ENCODE results near the gene CACNB2.

The CACNB2 gene

DNA sequence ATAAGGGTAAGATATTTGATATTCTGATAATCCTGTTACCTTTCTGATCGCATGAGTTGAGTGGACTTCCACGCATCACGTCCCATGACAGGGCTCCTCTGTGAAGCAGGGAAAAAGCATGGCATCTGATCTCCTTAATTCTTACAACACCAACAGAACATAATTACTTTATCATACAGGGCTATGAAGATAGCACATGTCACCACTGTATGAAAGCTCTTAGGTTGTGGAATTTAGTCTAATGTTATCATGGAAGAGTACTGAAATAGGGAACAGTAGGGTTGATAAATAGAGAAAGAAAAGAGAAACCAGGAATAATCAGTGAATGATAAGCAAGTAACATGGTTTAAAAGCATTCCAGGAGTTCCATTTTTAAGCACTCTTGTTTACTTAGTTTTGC is 212.0 kb downstream of the CACNB2 start:
- DNase-seq: no peak

DNA sequence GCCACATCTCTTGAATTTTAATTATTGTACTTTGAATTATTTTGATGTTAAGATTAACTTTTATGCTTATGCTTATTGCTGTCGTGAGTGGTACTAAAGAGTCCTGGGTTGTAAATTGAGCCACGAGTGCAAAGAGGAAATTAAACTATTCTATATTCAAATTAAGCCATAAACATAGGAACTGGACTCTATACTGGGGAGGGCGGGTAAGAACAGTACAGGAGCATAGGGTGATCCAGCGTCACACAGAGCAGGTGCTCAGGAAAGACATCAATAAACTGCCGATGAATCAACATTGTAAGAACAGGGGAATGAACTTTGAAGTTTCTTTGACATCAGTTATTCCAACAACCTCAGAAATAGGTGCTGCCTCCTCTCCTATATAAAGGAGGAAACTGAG is 219.6 kb downstream of the CACNB2 start:
- no peak for DNase-seq

DNA sequence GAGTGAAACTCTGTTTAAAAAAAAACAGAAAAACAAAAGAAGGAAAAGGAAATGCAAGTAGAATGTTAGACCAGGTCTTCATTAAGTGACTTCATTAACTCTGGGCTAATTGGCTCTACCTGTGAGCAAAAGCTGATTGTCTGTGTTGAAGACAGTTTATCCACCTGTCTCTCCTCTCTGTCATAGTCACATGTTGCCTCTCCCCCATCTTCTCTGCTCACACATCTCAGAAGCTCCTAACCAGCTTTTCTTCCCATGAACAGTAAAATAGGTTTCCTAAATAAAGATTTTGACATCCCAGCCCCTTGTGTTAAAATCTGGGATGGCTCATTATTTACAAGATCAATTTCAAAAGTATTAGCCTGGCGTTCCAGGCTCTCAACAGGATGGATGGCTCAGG is 222.7 kb downstream of the CACNB2 start:
- DNase-seq: no peak

DNA sequence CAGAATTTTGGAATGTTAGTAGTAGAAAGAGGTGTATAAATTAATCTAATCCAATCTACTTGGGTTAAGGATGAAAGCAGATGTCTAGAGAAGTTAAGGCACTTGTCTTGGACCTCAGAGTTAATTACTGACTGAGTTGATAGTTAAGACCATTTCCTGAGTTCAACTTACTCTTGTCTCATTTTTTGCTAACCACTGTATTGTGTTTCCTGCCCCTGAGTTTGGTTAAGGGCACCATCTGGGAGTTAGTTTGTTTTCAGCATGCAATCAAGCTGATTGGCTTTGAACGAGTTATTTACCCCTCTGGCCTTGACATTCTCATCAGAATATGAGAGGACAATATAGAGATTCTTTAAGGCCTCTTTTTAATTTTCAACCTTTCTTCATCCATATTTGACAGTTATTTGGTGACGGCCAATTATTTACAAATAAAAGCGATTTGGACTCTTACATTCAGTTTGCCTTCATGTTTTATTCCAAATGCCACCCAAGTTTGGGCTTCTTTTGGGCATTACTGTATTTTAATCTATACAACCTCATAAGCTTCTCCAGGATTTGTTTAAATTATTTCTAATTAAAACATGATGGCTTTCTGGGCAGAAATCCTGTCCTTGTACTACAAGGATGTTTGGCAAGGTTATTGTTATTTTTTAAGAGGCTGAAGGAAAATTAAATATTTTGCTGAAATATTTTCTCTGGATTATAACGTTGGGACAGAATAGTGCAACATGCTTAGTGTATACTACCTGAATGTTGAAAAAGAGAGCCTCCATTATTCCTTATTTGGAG is 225.0 kb downstream of the CACNB2 start:
- no peak for DNase-seq

DNA sequence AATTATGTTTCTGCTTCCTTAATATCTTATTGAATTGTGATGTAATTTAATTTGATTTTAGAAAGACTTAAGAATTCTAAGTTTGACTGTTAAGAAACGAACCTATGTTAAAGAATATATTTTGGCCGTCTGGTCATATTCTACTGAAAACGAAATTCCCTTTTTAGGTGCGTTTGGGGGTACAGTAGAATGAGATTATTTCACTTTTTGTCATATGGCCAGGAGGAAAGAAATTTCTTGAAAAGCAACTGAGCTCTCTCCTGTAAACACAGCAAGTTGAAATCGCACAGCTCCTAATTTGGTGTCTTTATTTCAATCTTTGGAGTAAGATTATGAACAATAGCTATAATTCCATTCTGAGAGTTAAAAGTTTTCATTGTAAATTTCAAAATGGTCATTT is 227.6 kb downstream of the CACNB2 start:
- no peak for DNase-seq

DNA sequence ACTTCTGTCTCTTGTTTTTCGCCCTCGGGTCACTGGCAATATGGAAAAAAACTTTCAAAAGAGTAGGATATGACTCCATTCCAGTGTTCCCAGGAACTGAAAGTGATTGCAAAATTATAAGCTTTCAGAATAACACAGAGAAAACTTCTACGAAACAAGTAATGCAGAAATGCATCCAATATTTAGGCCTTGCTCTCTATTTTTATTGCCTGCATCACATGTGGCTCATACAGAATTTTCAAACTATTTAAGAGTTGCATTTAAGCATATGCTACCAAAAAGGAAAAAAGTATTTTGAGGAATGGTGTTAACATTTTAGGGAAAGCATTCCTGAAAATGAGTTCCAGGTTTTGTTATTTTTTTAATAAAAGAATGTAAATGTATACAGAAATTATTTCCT is 228.0 kb downstream of the CACNB2 start:
- DNase-seq: no peak

DNA sequence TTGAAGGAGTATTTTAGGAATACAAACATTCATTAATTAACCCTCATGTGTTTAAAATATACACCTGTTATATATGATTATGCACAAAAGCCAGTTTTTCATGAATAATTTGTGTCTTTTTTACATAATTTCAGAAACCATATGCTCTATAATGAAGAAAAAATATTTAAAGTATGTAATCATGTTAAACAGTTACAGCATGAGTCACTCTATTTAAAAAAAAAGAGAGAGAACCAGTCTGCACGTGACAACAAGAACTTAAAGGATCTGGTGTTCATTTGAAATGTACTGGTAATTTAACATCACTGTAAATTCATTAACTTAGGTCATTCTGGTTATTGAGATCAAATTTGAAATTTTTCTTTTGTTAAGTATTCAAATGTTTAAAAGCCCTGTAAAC is 228.5 kb downstream of the CACNB2 start:
- no peak for DNase-seq

DNA sequence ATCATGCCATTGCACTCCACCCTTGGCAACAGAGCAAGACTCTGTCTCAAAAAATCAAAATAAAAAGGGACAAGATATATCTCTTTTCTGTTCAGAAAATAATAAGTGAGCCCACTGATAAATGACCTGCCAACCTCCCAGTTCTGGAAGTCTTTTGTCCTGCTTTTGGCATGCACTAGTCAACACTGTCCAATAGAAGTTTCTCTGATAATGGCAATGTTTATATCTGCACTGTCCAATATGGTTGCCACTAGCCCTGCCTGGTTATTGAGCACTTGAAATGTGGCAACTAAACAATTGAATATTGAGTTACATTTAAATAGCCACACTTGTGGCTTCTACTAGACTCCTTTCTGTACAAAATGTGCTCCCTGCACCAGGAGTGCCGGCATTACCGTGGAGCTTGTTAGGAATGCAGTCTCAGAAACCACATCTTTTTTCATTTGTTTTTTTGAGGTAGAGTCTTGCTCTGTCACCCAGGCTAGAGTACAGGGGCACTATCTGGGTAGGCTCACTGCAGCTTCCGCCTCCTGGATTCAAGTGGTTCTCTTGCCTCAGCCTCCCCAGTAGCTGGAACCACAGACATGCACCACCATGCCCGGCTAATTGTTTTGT is 229.7 kb downstream of the CACNB2 start:
- DNase-seq: no peak

DNA sequence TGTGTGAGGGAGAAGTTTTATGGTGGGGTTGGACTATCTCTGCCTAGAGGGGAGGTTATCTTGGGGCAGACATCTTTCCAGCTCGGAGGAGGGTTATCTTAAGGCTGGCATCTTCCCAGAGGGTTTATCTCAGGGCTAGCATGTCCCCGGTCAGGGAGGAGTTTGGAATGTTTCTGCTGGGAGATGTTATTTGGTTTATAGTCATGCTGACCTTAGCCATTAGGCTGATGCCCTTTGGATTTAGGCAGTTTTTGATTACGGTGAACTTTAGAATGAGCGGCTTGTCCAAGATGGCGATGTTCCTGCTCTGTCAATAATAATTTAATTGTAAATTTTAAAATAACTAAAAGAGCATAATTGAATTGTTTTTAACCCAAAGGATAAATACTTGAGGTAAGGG is 236.4 kb downstream of the CACNB2 start:
- DNase-seq: no peak

DNA sequence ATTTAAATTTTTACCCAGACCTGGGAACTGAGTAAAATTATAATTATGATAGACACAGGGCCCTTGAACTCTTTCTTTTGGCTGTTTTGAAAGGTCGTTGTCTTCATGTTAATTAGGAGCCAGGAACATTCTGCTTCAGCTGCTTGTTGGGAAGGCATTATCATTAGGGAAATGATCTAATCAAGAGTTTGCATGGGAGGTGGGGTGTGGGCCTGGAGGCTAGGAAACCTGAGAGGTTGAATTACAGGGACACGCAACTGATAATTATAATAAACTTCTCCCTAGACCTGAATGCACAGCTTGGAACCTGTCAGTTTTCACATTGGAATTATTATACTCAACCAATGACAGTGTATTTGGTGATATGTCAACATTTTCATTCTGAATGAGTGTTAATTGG is 237.7 kb downstream of the CACNB2 start:
- no peak for DNase-seq

DNA sequence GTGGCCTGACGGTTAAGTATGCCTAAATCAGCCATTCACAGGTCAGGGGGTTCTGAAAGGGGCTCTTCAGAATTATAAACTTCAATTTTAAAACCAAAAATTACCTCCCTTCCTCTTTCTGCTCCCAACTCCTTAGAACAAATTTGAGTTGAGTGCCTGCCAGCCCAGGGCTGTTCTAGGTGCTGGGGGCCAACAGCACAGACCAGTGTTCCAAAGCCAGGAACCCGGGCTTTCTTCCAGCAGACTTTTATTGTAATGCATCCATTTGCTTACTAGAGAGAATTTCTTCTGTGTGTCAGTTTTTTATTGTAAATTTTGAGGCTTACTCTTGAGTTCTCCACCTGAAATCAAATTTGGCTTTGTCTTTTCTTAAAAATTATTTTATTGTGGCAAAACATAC is 238.5 kb downstream of the CACNB2 start:
- peak in 1 of 2 experiments; percentile 18 for DNase-seq

DNA sequence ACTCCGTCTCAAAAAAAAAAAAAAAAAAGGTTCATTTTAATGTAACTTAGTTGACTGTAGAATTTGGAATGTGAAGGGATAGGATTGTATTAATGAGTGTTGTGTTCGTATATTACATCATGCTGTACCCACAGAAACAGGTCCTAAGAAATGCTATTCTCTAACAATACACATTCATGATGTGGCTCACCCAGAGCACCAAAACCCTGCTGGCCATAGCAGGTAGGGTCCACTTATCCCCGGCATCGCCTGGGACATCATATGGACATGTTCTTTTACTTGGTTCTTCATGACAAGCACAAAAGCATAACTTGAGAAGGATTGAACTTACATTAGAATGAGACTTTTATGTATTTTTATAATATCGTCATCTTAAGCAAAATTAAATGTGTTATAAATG is 241.5 kb downstream of the CACNB2 start:
- no peak for DNase-seq

DNA sequence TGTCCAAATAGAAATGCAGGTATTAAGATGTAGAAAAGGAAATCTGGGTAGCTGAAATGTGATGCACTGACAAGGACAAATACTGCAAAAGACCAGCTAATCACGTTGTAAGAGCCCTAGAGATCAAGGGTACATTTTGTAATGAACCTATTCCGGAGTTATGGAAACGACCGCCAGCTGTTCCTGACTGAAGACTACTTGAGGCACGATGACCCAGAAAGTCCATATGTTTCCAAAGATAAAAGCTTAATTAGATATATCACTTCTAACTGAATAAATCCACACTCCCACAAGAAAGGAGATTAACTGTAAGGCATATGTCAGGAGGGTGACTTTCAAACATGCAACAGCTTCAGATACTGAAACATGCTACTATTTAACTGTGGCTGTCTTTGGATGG is 257.7 kb downstream of the CACNB2 start:
- DNase-seq: no peak

DNA sequence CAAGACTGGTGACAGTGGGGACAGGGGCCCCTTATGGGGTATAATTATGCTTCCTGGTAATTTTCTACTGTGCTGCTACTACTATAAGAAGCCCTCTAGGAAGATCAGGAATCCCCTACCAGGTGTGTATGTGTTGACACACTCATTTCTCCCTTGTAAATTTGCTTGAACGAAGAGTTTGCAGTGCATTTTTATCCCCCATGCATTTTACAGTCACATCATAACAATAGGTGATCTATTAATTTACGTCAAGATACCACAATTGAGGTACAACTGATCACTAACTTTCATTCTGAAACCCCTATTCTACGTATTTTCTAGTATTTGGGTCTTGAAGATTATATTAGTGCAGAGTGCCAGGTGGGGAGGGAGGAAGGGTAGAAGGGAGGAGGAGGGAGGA is 258.9 kb downstream of the CACNB2 start:
- DNase-seq: no peak

DNA sequence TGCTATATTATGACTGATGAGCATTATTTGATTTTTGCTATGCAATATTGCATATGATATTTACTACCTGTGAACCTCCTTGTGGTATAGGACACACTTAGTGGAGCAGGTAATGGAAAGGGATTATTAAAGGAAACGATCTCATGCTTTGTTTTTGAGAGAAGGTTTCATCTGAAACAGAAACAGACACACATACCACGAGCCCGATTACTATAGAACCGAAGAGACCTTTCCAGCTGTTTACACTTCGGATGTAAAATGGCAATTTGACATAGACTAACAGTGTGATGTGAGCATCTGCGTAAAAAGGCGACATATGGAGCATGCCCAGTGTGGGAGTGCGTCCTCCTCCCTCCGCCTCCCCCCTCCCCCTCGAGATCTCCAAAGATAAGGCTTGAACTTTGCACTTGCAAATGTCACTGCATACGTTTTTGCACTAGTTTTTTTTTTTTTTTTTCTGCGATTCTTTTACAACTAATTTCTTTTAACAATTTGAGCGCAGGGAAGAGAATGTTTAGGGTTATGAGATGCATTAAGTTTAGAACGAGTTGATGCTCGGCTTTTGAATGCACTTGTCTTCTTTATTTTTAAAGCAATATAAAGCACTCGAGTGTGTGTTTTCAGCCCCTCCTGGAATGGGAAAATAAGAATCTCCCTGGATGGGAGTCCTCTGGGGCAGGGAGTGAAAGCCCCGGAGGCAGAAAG is 260.1 kb downstream of the CACNB2 start:
- DNase-seq: no peak

DNA sequence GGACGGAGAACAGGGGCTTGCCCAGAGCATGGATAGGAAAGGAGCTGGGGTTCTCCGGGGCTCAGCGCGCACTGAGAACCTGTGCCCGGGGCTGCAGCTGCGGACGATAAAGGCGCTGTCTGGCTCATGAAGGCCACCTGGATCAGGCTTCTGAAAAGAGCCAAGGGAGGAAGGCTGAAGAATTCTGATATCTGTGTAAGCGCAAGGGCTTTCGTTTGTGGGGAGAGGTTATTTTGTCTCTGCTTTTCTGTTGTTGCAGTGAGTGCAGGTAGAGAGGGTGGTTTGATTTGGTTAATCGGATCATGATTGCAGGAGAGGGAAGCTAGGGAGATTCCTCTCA is 260.7 kb downstream of the CACNB2 start:
- no peak for DNase-seq

DNA sequence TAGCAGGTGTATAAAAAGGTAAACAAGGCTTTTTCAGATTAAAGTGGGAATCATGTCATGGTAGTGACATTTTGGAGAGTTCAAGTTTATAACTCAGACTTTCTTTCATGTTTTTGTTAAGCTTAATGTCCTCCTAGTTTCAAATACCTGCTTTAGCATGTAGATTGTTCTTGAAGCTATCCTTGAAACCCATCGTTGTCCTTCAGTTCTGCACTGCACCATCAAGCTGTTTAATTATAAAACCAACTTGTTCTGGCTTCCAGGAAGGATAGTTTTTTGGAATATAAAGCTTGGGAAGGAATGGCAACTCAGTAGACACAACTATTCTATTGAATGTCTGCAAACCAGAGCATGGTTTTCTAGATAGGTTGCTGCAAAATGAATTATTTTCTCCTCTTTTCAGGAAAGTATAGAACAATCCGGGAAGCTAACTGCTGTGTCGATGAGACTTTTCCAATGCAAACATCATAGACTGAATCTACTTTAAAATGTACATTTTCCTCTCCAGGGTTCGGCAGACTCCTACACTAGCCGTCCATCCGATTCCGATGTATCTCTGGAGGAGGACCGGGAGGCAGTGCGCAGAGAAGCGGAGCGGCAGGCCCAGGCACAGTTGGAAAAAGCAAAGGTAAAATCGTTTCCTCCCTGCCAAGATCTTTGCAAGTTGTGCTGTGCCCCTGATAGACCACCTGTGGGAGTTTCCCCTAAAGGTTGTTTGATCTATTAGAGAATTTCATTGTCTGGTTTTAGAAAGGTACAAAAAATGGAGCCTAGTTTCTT is 261.4 kb downstream of the CACNB2 start:
- DNase-seq: no peak

DNA sequence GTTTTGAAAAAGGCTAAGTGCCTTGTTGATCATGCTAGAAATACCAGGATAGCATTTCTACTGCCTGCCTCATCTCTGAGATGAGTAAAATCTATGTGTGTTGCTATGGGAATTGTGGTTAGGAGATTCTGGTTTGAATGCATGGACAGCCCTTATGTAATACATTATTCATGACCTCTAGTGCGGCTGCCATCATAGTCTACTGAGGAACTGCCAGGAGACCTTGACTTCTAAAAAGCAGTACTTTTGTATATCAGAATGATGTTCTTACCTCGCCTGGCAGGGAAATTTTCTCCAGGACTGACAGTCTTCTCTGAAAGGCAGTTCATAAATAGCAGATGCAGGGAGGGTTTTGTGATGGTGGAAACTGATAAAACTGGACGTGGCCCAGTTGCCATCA is 262.6 kb downstream of the CACNB2 start:
- no peak for DNase-seq

DNA sequence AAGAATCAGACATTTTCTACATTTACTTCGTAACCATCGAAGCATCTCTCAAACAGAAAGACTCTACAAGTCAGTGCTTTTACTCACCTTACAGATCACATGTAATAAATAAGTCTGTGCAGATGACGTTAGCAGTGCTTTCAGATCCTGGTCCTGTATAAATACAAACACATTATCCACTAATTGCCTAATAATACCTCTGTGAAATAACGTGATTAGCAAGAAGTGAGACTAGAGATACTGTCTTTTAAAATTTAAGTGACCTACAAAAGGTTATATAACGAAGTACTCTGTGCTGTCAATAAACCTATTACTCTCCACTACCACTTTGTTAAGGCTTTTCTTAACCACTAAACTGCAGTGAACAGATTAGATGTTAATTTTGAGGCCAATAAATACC is 264.3 kb downstream of the CACNB2 start:
- DNase-seq: no peak

DNA sequence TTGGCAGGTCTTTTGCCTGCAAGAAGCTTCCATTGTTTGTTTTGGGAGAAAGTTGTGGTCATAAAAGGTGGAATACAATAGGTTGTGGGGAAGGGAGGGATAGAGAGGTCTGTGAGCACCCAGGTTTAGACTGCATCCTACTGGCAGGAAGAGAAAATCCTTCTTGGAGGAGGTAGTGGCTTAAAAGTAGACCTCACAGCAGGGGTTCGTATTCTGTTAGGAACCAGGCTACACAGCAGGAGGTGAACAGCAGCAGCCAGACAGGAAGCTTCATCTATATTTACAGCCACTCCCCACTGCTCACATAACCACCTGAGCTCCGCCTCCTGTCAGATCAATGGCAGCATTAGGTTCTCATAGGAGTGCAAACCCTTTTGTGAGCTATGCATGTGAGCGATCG is 265.9 kb downstream of the CACNB2 start:
- no peak for DNase-seq

DNA sequence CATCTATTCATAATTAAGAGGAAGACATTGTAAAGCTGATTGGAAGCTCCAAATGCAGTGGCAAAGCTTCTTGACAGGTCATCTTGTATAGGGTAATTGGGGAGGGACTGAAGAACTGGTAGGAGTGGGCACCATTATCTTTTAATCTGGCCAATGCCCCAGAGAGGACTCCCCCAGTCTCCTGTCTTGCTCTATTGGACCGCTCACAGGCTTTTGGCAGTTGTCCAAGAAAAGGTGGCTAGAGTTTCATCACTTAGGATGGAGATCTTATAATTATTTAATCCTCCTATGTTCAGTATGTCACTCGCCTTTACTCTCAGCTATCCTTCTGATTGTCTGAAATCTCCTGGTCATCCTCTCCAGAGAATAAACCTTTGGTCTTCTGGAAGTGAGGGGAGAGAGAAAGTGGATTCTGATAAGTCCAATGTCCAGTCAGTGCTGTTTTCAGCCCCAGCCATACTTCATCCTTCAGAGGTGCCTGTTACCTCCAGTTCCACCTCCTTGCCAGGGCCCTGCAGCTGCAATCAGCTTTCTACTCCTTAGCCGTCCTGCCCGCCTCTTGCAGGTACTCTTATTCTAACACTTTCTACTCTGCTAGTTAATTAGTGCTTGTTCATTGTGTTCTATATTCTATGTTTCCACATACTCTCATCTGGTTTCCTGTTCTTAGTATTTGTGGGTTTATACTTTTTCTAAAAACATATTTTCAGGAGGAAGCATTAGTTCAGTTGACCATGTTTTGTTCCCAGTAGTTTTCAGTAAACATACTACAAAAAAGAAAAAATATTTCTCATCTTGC is 269.6 kb downstream of the CACNB2 start:
- no peak for DNase-seq

DNA sequence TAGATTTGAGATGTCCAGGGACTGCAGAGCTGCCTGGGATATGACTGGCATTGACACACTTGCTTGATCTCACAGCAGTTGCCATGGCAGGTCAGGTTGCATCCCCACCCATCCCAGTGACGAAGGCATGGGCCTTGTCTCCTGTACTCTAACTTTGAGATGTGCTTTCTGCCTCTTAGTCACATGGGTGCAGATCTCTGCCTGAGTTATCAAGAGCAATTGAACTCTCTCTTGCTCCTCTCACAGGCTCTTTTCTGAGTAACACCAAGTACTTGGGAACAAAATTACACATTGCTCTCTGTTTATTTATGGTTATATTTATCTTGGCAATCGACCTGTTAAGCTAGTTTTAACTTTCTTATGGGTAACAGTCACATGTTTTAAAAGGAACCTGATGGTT is 273.8 kb downstream of the CACNB2 start:
- DNase-seq: no peak

All from NCI-H446 (cell line).